ENCODE results near the gene PEPD.

Gene PEPD

DNA sequence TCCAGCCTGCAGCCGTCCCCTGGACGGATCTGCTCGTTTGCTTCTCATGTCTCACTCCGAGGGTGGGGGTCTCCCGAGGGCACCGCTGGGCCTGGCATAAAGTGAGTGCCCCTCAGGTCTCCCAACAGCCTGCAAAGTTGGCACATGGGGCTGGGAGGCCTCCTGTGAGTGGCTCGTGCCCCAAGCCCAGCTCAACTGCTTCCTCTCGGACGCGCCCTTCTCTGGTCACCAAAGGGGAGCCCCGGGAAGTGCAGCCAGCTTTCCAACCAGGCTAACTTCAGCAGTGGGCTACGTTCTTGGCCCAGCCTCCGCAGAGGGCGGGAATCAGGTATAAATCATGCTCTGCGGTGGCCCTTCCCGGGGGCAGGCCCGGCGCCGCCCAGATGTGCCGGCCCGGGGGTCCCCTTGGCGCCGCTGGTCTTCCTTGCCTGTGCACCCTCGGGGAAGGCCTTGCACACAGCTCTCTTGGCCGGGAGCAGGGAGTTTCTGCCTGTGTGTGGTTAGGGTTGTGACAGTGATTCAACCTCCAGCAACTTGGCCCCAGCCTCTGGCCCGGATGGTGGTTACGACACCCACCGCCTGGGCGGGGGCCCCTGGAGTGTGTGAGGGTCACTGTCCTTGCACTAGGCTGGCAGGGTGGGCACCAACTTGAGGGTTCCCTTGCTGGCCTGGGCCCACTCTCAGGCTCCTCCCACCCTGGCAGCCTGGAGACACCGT is 127.4 kb downstream of the PEPD start:
- Histone ChIP-seq H3F3A (ENCODE audit: low read depth) (no peaks in the 10 kb centered on the region), H3K9ac (ENCODE audit: low read depth, low read length, poor library complexity, severe bottlenecking) (no peak overlapping the region), H3K9me2 (replicated peaks; ENCODE audit: low read depth, low read length) (no peaks in the 10 kb centered on the region), H2AFZ (ENCODE audit: low read length) (no peak overlapping the region), H3K27me3 (ENCODE audit: insufficient read depth, low read length, poor library complexity, severe bottlenecking) (no peaks in the 10 kb centered on the region), H3K4me2 (ENCODE audit: low read depth, low read length, poor library complexity, severe bottlenecking) (no peak overlapping the region), H3K79me2 (ENCODE audit: insufficient read depth, low read length) (no peaks in the 10 kb centered on the region), H3K9me3 (ENCODE audit: insufficient read depth, low read depth, low read length) (no peaks in the 10 kb centered on the region), H3K36me3 (ENCODE audit: insufficient read depth, low read length) (no peaks in the 10 kb centered on the region), H3K4me3 (ENCODE audit: low read length, poor library complexity, severe bottlenecking) (no peak overlapping the region), H3K4me1 (ENCODE audit: insufficient read depth, low read length, poor library complexity, severe bottlenecking) (no peaks in the 10 kb centered on the region), H4K20me1 (ENCODE audit: insufficient read depth, low read length, poor library complexity, severe bottlenecking) (no peaks in the 10 kb centered on the region)
- no peak for TF ChIP-seq EZH2phosphoT487 (IDR thresholded peaks at IDR 0.05; ENCODE audit: borderline replicate concordance)
- TF ChIP-seq, protein P1, sequence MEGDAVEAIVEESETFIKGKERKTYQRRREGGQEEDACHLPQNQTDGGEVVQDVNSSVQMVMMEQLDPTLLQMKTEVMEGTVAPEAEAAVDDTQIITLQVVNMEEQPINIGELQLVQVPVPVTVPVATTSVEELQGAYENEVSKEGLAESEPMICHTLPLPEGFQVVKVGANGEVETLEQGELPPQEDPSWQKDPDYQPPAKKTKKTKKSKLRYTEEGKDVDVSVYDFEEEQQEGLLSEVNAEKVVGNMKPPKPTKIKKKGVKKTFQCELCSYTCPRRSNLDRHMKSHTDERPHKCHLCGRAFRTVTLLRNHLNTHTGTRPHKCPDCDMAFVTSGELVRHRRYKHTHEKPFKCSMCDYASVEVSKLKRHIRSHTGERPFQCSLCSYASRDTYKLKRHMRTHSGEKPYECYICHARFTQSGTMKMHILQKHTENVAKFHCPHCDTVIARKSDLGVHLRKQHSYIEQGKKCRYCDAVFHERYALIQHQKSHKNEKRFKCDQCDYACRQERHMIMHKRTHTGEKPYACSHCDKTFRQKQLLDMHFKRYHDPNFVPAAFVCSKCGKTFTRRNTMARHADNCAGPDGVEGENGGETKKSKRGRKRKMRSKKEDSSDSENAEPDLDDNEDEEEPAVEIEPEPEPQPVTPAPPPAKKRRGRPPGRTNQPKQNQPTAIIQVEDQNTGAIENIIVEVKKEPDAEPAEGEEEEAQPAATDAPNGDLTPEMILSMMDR (conservative IDR thresholded peaks at IDR 0.05; ENCODE audit: low read length) = no peak

DNA sequence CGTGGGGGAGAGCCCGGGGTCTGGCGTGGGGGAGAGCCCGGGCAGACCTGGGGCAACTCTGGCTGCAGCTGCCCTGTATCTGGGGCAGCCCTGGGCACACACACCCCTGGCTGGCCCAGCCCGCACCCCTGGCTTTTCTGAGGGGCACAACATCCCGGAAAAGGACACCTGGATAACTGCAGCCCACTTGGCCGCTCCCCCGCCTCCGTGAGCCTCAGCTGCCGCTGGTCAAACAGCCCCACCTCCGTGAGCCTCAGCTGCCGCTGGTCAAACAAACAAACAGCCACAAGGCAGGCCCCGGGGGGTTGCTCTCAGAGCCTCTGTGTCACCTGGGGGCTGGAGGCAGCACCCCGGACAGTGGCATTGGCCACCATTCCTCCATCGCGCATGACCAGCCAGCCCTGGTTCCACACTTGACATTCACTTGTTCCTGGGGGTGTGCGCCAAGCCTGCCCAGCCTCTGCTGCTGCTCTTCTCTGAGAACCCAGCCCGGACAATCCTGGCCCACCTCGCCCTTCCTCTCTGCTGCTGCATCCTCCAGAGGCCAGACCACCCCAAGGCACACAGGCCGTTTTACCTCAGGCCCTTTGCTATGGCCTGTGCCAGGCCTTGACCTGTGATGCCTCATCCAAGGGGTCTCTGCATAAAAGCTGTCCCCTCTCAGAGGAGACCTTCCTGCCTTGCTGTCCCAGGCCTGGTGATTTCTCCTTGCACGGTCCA is 128.1 kb downstream of the PEPD start:
- TF ChIP-seq, protein P1 (conservative IDR thresholded peaks at IDR 0.05; ENCODE audit: low read length) = no peak
- no peak for TF ChIP-seq EZH2phosphoT487 (IDR thresholded peaks at IDR 0.05; ENCODE audit: borderline replicate concordance)
- H4K20me1 ChIP-seq (ENCODE audit: insufficient read depth, low read length, poor library complexity, severe bottlenecking) = no peaks in the 10 kb centered on the region
- no peaks in the 10 kb centered on the region for H3K4me1 ChIP-seq (ENCODE audit: insufficient read depth, low read length, poor library complexity, severe bottlenecking)
- no peak overlapping the region for H3K4me3 ChIP-seq (ENCODE audit: low read length, poor library complexity, severe bottlenecking)
- no peaks in the 10 kb centered on the region for H3K9me3 ChIP-seq (ENCODE audit: insufficient read depth, low read depth, low read length)
- H3K27me3 ChIP-seq (ENCODE audit: insufficient read depth, low read length, poor library complexity, severe bottlenecking) = no peaks in the 10 kb centered on the region
- no peaks in the 10 kb centered on the region for H3K79me2 ChIP-seq (ENCODE audit: insufficient read depth, low read length)
- H3K9ac ChIP-seq (ENCODE audit: low read depth, low read length, poor library complexity, severe bottlenecking) = no peak overlapping the region
- H3K36me3 ChIP-seq (ENCODE audit: insufficient read depth, low read length) = no peaks in the 10 kb centered on the region
- H3K4me2 ChIP-seq (ENCODE audit: low read depth, low read length, poor library complexity, severe bottlenecking) = no peak overlapping the region
- no peaks in the 10 kb centered on the region for H3F3A ChIP-seq (ENCODE audit: low read depth)
- no peak overlapping the region for H2AFZ ChIP-seq (ENCODE audit: low read length)
- no peaks in the 10 kb centered on the region for H3K9me2 ChIP-seq (replicated peaks; ENCODE audit: low read depth, low read length)

DNA sequence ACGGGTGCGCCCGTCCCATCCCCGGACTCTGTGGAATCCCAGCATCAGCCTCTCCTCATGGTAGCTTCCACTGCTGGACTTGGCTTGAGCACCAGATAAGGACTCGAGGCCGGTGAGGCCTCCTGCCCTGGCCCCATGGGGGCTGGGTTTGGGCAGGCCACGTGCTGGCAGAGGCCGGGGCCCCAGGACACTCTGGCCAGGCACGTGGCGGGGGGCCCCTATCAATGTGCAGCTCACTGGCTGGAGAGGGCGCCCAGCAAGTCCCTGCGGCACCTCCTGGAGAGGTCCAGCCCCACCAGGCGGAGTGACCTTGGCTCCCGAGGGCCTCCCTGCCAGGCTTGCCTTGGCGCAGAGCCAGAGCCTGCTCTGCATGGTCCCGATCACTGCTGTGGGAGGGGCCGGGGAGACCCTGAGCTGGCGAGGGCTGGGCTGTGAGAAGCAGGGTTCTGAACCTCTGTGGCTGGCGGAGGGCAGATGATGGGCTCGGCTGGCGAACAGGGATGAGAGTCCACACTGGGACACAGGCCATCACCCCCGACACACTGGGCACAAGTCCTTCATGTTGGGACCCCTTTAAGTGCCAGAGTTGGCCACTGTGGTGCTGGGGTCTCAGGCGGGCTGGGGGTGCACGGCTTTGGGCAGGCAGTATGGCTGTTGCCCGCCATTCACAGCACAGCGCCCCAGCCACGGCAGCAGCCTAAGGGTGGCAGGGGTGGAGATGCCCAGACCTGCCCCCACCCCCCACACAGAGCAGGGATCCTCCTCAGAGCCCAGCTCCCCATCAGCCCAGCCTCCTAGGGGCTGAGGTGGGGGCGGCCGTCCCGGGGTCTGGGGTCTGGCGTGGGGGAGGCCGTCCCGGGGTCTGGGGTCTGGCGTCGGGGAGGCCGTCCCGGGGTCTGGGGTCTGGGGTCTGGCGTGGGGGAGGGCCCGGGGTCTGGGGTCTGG is 129.0 kb downstream of the PEPD start:
- Histone ChIP-seq H3K4me1 (ENCODE audit: insufficient read depth, low read length, poor library complexity, severe bottlenecking) (no peaks in the 10 kb centered on the region), H2AFZ (ENCODE audit: low read length) (no peak overlapping the region), H3F3A (ENCODE audit: low read depth) (no peaks in the 10 kb centered on the region)

More for the DNA sequence above, 129.0 kb downstream of the PEPD start:
- H3K79me2 ChIP-seq (ENCODE audit: insufficient read depth, low read length) = no peaks in the 10 kb centered on the region
- H3K9ac ChIP-seq (ENCODE audit: low read depth, low read length, poor library complexity, severe bottlenecking) = no peak overlapping the region
- H3K9me2 ChIP-seq (replicated peaks; ENCODE audit: low read depth, low read length) = no peaks in the 10 kb centered on the region
- no peaks in the 10 kb centered on the region for H3K27me3 ChIP-seq (ENCODE audit: insufficient read depth, low read length, poor library complexity, severe bottlenecking)
- no peaks in the 10 kb centered on the region for H4K20me1 ChIP-seq (ENCODE audit: insufficient read depth, low read length, poor library complexity, severe bottlenecking)
- H3K4me3 ChIP-seq (ENCODE audit: low read length, poor library complexity, severe bottlenecking) = no peak overlapping the region
- no peak overlapping the region for H3K4me2 ChIP-seq (ENCODE audit: low read depth, low read length, poor library complexity, severe bottlenecking)
- no peaks in the 10 kb centered on the region for H3K36me3 ChIP-seq (ENCODE audit: insufficient read depth, low read length)
- H3K9me3 ChIP-seq (ENCODE audit: insufficient read depth, low read depth, low read length) = no peaks in the 10 kb centered on the region
- TF ChIP-seq, protein P1 (conservative IDR thresholded peaks at IDR 0.05; ENCODE audit: low read length) = no peak
- no peak for TF ChIP-seq EZH2phosphoT487 (IDR thresholded peaks at IDR 0.05; ENCODE audit: borderline replicate concordance)
